ENCODE results near the gene ZNF436.

DNA sequence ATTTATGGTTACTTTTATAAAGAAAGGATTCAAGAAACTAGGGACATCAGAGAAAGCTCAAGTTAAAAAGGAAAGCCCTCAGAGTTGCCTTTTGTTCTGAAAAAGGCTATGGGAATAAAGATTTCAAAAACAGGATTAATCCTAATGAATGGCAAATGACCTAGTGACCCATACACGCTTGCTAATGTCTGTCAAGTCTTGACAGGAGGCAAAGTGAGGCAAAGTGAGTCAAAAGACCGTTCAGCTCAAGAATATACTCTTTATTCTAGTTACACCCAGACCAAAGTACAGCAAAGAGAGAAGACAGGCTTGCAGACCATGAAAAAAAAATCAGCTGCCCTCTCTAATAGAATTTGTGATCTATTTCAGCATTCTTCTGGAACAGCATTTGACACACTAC lies 3.5 kb downstream of the ZNF436 start:
- TF ChIP-seq, protein P1, sequence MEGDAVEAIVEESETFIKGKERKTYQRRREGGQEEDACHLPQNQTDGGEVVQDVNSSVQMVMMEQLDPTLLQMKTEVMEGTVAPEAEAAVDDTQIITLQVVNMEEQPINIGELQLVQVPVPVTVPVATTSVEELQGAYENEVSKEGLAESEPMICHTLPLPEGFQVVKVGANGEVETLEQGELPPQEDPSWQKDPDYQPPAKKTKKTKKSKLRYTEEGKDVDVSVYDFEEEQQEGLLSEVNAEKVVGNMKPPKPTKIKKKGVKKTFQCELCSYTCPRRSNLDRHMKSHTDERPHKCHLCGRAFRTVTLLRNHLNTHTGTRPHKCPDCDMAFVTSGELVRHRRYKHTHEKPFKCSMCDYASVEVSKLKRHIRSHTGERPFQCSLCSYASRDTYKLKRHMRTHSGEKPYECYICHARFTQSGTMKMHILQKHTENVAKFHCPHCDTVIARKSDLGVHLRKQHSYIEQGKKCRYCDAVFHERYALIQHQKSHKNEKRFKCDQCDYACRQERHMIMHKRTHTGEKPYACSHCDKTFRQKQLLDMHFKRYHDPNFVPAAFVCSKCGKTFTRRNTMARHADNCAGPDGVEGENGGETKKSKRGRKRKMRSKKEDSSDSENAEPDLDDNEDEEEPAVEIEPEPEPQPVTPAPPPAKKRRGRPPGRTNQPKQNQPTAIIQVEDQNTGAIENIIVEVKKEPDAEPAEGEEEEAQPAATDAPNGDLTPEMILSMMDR (IDR thresholded peaks at IDR 0.05 in 4 of 5, conservative IDR thresholded peaks at IDR 0.05 in 1 of 5) = no peak
- no peak for TF ChIP-seq POLR2A (IDR thresholded peaks at IDR 0.05)
